H1 (cell line): Measurements from ENCODE around the gene ICA1. TPM values are rescaled to one million over a fixed set of nuclear protein-coding genes. Genes with fewer than 3 reads are reported as not detected.

Experiments
- HDAC2 ChIP-seq, 2 experiments: fragments of 300-600 bp in 1 of 2; sonication (generic) in 1 of 2; IDR thresholded peaks; 2 replicates each; pipeline ENCODE4 v1.6.1; 2011 to 2012; ENCODE audit warnings: low read depth in 2 of 2, low read length in 2 of 2, mild to moderate bottlenecking in 2 of 2, moderate library complexity in 2 of 2, borderline replicate concordance in 1 of 2, inconsistent platforms in 1 of 2
- HDAC6 ChIP-seq: IDR thresholded peaks from one replicate; pipeline ENCODE4 v1.7.1; 2012; ENCODE audit warnings: low read depth, mild to moderate bottlenecking, inconsistent platforms, low read length, moderate library complexity
- POU5F1 ChIP-seq: IDR thresholded peaks from 2 replicates; pipeline ENCODE4 v1.6.1; 2011; ENCODE audit warnings: low read depth, mild to moderate bottlenecking, low read length, moderate library complexity
- polyA plus RNA-seq, 7 experiments: library from polyadenylated mRNA; depleted of rRNA in 3 of 7; stranded (reverse) in 5 of 7; unstranded in 2 of 7; fragments of >200 nt in 5 of 7; fragments of 200-250 nt in 2 of 7; gene quantifications; 1 replicate in 5 of 7; 2 replicates in 1 of 7; 4 replicates in 1 of 7; pipeline versions ENCODE4 v1.2.1 to v1.2.3, GENCODE V29; 2011 to 2013; ENCODE audit warnings: missing spikeins in 2 of 7, mixed read lengths in 2 of 7
- total RNA-seq: library from RNA; stranded (reverse); fragmentation: NEBNext Ultra II Directional; extraction: Animal tissue kit (Norgen Biotek cat#: 25700); gene quantifications from 2 replicates; pipeline ENCODE4 v1.2.1, GENCODE V29; 2021

ICA1 gene
- total and polyA plus RNA-seq, 2 of the 8 experiments (the other 6 are each of a cell fraction or from before 2014, with no cell fraction given) = 14.9 to 37.1 TPM

DNA sequence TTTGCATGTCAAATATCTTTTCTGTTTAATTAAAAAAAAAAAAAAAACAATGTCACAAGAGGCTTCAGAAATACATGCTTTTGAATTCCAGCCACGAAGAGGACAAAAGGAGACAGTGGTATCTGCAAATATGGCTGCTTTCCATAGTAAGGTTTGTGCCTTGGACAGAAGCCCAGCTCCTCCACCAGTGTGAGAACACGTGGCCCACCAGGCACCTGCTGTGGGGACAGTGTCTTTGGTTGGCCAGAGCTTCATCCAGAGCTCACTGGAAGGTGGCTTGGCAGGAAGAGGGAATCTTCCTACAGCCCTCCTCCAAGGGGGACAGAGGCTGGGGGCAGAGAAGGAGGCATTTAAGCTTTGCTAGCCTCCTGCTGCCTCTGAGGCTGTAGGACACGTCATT is 148.8 kb downstream of the ICA1 start (continued):
- TF ChIP-seq HDAC2 (IDR thresholded peaks at IDR 0.05; ENCODE audit: borderline replicate concordance in 1 of 2, low read depth in 2 of 2, low read length in 2 of 2) (no peak), HDAC6 (no peak), POU5F1 (no peak)
